HEK293 (cell line): ENCODE measurements around the gene PNPLA3.
A peak's percentile ranks its signal among the peaks of the same experiment; 100 is the strongest.

Source experiments
- CTCF ChIA-PET: fragments of 350-600 bp; formaldehyde crosslinking; extraction: SDS; loops from one replicate; lab custom pipeline; 2021; ENCODE audit warnings: antibody characterized with exemption; lab: Yijun Ruan, JAX
- POLR2A ChIA-PET: fragments of 300-600 bp; formaldehyde crosslinking; extraction: SDS; loops from one replicate; lab custom pipeline; 2020; ENCODE audit warnings: antibody characterized with exemption, inconsistent platforms; lab: Yijun Ruan, JAX
- H3K27ac ChIP-seq: fragments of 200-500 bp; sonication (Bioruptor generic); 2 replicates; pipeline ENCODE4 v1.5.1; 2014; ENCODE audit warnings: low read depth, low read length, control low read depth, inconsistent platforms; ENCODE audit errors: extremely low read depth
- H3K36me3 ChIP-seq, 2 experiments: fragments of 200-500 bp in 1 of 2; sonication (Bioruptor generic) in 1 of 2; 1 replicate in 1 of 2; 2 replicates in 1 of 2; pipeline ENCODE4 v1.5.1; 2014 to 2017; ENCODE audit warnings: inconsistent platforms in 2 of 2, low read length in 2 of 2; ENCODE audit not compliant: control insufficient read depth in 2 of 2, insufficient read depth in 1 of 2
- H3K4me1 ChIP-seq: fragments of 200-500 bp; sonication (Bioruptor generic); 2 replicates; pipeline ENCODE4 v1.5.1; 2014; ENCODE audit warnings: mild to moderate bottlenecking, low read length, inconsistent platforms; ENCODE audit not compliant: control insufficient read depth, insufficient read depth
- H3K4me3 ChIP-seq: 2 replicates; pipeline ENCODE4 v1.5.1; 2011; ENCODE audit warnings: low read depth, mild to moderate bottlenecking, control low read depth, low read length, moderate library complexity
- H3K9me3 ChIP-seq: fragments of 200-500 bp; sonication (Bioruptor generic); 2 replicates; pipeline ENCODE4 v1.5.1; 2014; ENCODE audit warnings: low read depth, low read length, inconsistent platforms; ENCODE audit not compliant: control insufficient read depth, insufficient read depth
- GLI2 ChIP-seq: fragments of 450-650 bp; formaldehyde crosslinking; IDR thresholded peaks from 2 replicates; pipeline ENCODE4; 2017; ENCODE audit warnings: missing biosample characterization, missing genetic modification characterization, low read depth, borderline replicate concordance
- KLF10 ChIP-seq: fragments of 450-650 bp; IDR thresholded peaks from 2 replicates; pipeline ENCODE4 v1.5.1; 2018; ENCODE audit warnings: missing biosample characterization, mild to moderate bottlenecking, missing genetic modification characterization
- ZBTB17 ChIP-seq: fragments of 450-650 bp; formaldehyde crosslinking; IDR thresholded peaks from 2 replicates; pipeline ENCODE4 v1.5.1; 2016; ENCODE audit warnings: missing biosample characterization, missing genetic modification characterization
- ZBTB48 ChIP-seq: fragments of 450-650 bp; formaldehyde crosslinking; IDR thresholded peaks from 2 replicates; pipeline ENCODE4 v1.5.1; 2016; ENCODE audit warnings: missing biosample characterization, missing genetic modification characterization
- ZEB2 ChIP-seq: fragments of 450-650 bp; formaldehyde crosslinking; IDR thresholded peaks from 2 replicates; pipeline ENCODE4 v1.5.1; 2016; ENCODE audit warnings: missing biosample characterization, missing genetic modification characterization
- ZFP3 ChIP-seq: fragments of 450-650 bp; formaldehyde crosslinking; IDR thresholded peaks from 2 replicates; pipeline ENCODE4 v1.5.1; 2016; ENCODE audit warnings: low read depth, missing biosample characterization, missing genetic modification characterization
- ZNF132 ChIP-seq: fragments of 450-650 bp; formaldehyde crosslinking; IDR thresholded peaks from 2 replicates; pipeline ENCODE4 v1.5.1; 2017; ENCODE audit warnings: missing biosample characterization, missing genetic modification characterization, borderline replicate concordance
- ZNF221 ChIP-seq: fragments of 450-650 bp; formaldehyde crosslinking; IDR thresholded peaks from 2 replicates; pipeline ENCODE4 v1.5.1; 2017; ENCODE audit warnings: missing biosample characterization, missing genetic modification characterization, borderline replicate concordance
- ZNF23 ChIP-seq: fragments of 450-650 bp; formaldehyde crosslinking; IDR thresholded peaks from 2 replicates; pipeline ENCODE4 v1.5.1; 2016; ENCODE audit warnings: missing biosample characterization, missing genetic modification characterization, borderline replicate concordance
- ZNF266 ChIP-seq: fragments of 450-650 bp; formaldehyde crosslinking; IDR thresholded peaks from 2 replicates; pipeline ENCODE4 v1.5.1; 2016; ENCODE audit warnings: missing biosample characterization, missing genetic modification characterization, low read depth
- ZNF521 ChIP-seq: fragments of 450-650 bp; formaldehyde crosslinking; IDR thresholded peaks from 2 replicates; pipeline ENCODE4 v1.5.1; 2017; ENCODE audit warnings: missing biosample characterization, mild to moderate bottlenecking, missing genetic modification characterization
- ZNF558 ChIP-seq: fragments of 450-650 bp; formaldehyde crosslinking; IDR thresholded peaks from 2 replicates; pipeline ENCODE4 v1.5.1; 2016; ENCODE audit warnings: missing biosample characterization, missing genetic modification characterization
- ZNF560 ChIP-seq: fragments of 450-650 bp; formaldehyde crosslinking; IDR thresholded peaks from 2 replicates; pipeline ENCODE4 v1.5.1; 2017; ENCODE audit warnings: missing biosample characterization, missing genetic modification characterization, borderline replicate concordance
- ZNF624 ChIP-seq: fragments of 450-650 bp; formaldehyde crosslinking; IDR thresholded peaks from 2 replicates; pipeline ENCODE4 v1.5.1; 2017; ENCODE audit warnings: missing biosample characterization, missing genetic modification characterization
- ZNF677 ChIP-seq: fragments of 450-650 bp; IDR thresholded peaks from 2 replicates; pipeline ENCODE4 v1.5.0; 2018; ENCODE audit warnings: missing biosample characterization, mild to moderate bottlenecking, missing genetic modification characterization, moderate library complexity
- ZNF768 ChIP-seq: fragments of 450-650 bp; formaldehyde crosslinking; IDR thresholded peaks from 2 replicates; pipeline ENCODE4 v1.5.1; 2018; ENCODE audit warnings: missing biosample characterization, mild to moderate bottlenecking, missing genetic modification characterization
- ZNF843 ChIP-seq: fragments of 450-650 bp; formaldehyde crosslinking; IDR thresholded peaks from 2 replicates; pipeline ENCODE4 v1.5.1; 2016; ENCODE audit warnings: missing biosample characterization, missing genetic modification characterization
- ZSCAN16 ChIP-seq: fragments of 450-650 bp; formaldehyde crosslinking; IDR thresholded peaks from 2 replicates; pipeline ENCODE4 v1.5.1; 2016; ENCODE audit warnings: missing biosample characterization, missing genetic modification characterization
- ZSCAN18 ChIP-seq: fragments of 450-650 bp; formaldehyde crosslinking; IDR thresholded peaks from 2 replicates; pipeline ENCODE4 v1.5.1; 2016; ENCODE audit warnings: missing biosample characterization, missing genetic modification characterization
- TF ChIP-seq, protein P1 (sequence below): fragments of 450-650 bp; formaldehyde crosslinking; IDR thresholded peaks from 2 replicates; pipeline ENCODE4 v1.5.1; 2016; ENCODE audit warnings: missing biosample characterization, missing genetic modification characterization
- TF ChIP-seq, protein P2 (sequence below): fragments of 450-650 bp; formaldehyde crosslinking; IDR thresholded peaks from 2 replicates; pipeline ENCODE4 v1.5.1; 2016; ENCODE audit warnings: missing biosample characterization, missing genetic modification characterization, borderline replicate concordance
- TF ChIP-seq, protein P3 (sequence below): fragments of 450-650 bp; formaldehyde crosslinking; IDR thresholded peaks from 2 replicates; pipeline ENCODE4 v1.5.1; 2016; ENCODE audit warnings: missing biosample characterization, missing genetic modification characterization
- TF ChIP-seq, protein P4 (sequence below): fragments of 450-650 bp; formaldehyde crosslinking; IDR thresholded peaks from 2 replicates; pipeline ENCODE4 v1.5.1; 2016; ENCODE audit warnings: missing biosample characterization, missing genetic modification characterization

PNPLA3 gene

GRCh38 chr22:43978558-43978957 is 55.0 kb downstream of the PNPLA3 start (continued):
- TF ChIP-seq ZNF521 (tag by site-specific recombination) (no peak), ZNF560 (tag by site-specific recombination) (no peak), ZSCAN18 (tag by site-specific recombination) (no peak), ZNF132 (no peak), ZNF23 (tag by site-specific recombination) (no peak)

DNA sequence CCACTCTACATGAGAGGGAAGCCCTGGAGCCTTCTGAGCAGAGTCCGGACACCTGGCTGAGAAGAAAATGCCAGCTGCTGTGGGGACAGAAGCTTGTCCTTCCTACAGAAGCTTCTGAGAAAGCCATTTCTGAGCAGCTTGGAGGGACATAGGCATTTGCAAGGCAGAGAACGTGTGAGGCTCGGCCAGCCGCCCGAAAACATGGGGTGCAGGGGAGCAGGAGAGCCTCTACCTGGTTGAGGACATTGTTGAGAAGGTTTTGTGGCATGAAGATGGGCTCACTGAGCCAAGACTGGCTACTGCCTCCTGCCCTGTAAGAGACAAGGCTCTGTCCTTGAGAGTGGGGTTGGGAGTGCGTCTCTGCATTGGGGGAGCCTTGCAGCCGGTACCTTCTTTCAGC is 57.0 kb downstream of the PNPLA3 start:
- ChIA-PET POLR2A (no interaction called here), CTCF (interaction anchor here (3.9 kb wide), 1 partner anchor 13 kb away, joined by 29 read pairs; no protein-coding TSS in a partner anchor)
- no peaks in the 10 kb centered on the region for H3K9me3 ChIP-seq
- H3K27ac ChIP-seq: no peak overlapping the region
- TF ChIP-seq ZFP3 (tag by site-specific recombination) (peak; percentile 57; the same call in 1 of the 2 replicates), ZSCAN16 (tag by site-specific recombination) (no peak)
- H3K4me3 ChIP-seq: no peak overlapping the region
- H3K36me3 ChIP-seq: peaks cover 66 to 90% of the 10 kb centered on the region in 2 experiments
- H3K4me1 ChIP-seq: no peaks in the 10 kb centered on the region

DNA sequence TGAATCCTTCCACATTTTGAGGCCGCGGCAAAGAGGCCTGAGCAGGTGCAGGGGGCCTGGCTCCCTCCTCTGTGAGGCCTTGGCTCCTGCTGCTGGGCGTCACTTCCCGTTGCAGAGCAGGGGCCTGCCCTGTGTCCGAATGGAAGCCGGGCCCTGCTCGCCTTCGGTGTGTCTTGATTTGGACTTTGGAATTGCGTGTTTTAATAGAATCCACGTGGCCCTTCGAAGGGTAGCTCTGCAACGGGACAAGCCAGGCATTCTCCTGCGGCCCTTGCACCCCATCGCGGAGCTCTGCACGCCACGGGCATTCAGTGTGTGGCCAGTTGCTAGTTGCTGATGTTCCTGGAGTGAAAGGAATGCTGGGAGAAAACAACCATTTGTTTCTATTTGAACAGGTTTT is 57.4 kb downstream of the PNPLA3 start:
- TF ChIP-seq, protein P1, sequence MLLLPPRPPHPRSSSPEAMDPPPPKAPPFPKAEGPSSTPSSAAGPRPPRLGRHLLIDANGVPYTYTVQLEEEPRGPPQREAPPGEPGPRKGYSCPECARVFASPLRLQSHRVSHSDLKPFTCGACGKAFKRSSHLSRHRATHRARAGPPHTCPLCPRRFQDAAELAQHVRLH (tag by site-specific recombination): no peak
- no peak for TF ChIP-seq ZNF221
- TF ChIP-seq, protein P2, sequence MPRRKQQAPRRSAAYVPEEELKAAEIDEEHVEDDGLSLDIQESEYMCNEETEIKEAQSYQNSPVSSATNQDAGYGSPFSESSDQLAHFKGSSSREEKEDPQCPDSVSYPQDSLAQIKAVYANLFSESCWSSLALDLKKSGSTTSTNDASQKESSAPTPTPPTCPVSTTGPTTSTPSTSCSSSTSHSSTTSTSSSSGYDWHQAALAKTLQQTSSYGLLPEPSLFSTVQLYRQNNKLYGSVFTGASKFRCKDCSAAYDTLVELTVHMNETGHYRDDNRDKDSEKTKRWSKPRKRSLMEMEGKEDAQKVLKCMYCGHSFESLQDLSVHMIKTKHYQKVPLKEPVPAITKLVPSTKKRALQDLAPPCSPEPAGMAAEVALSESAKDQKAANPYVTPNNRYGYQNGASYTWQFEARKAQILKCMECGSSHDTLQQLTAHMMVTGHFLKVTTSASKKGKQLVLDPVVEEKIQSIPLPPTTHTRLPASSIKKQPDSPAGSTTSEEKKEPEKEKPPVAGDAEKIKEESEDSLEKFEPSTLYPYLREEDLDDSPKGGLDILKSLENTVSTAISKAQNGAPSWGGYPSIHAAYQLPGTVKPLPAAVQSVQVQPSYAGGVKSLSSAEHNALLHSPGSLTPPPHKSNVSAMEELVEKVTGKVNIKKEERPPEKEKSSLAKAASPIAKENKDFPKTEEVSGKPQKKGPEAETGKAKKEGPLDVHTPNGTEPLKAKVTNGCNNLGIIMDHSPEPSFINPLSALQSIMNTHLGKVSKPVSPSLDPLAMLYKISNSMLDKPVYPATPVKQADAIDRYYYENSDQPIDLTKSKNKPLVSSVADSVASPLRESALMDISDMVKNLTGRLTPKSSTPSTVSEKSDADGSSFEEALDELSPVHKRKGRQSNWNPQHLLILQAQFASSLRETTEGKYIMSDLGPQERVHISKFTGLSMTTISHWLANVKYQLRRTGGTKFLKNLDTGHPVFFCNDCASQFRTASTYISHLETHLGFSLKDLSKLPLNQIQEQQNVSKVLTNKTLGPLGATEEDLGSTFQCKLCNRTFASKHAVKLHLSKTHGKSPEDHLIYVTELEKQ: no peak
- TF ChIP-seq ZNF768: no peak
- TF ChIP-seq ZNF843 (tag by site-specific recombination): no peak
- no peak for TF ChIP-seq ZNF624 (tag by site-specific recombination)
- no peak for TF ChIP-seq ZNF558 (tag by site-specific recombination)
- TF ChIP-seq, protein P3, sequence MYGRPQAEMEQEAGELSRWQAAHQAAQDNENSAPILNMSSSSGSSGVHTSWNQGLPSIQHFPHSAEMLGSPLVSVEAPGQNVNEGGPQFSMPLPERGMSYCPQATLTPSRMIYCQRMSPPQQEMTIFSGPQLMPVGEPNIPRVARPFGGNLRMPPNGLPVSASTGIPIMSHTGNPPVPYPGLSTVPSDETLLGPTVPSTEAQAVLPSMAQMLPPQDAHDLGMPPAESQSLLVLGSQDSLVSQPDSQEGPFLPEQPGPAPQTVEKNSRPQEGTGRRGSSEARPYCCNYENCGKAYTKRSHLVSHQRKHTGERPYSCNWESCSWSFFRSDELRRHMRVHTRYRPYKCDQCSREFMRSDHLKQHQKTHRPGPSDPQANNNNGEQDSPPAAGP (tag by site-specific recombination): no peak
- TF ChIP-seq ZBTB48: no peak
- no peak for TF ChIP-seq KLF10 (tag by site-specific recombination)
- TF ChIP-seq, protein P4, sequence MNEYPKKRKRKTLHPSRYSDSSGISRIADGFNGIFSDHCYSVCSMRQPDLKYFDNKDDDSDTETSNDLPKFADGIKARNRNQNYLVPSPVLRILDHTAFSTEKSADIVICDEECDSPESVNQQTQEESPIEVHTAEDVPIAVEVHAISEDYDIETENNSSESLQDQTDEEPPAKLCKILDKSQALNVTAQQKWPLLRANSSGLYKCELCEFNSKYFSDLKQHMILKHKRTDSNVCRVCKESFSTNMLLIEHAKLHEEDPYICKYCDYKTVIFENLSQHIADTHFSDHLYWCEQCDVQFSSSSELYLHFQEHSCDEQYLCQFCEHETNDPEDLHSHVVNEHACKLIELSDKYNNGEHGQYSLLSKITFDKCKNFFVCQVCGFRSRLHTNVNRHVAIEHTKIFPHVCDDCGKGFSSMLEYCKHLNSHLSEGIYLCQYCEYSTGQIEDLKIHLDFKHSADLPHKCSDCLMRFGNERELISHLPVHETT (tag by site-specific recombination): no peak
- no peak for TF ChIP-seq ZNF677 (tag by site-specific recombination)
- no peak for TF ChIP-seq ZNF266 (tag by site-specific recombination)
- TF ChIP-seq GLI2 (tag by site-specific recombination): no peak
- no peak for TF ChIP-seq ZEB2 (tag by site-specific recombination)
- TF ChIP-seq ZBTB17 (tag by site-specific recombination): no peak
- POLR2A ChIA-PET: no interaction called here
- H3K27ac ChIP-seq: no peak overlapping the region
- CTCF ChIA-PET: interaction anchor here (0.9 to 3.9 kb wide), 2 partner anchors 9 to 12 kb away, joined by 4 to 29 read pairs; no protein-coding TSS in a partner anchor
- H3K36me3 ChIP-seq: peaks cover 65 to 87% of the 10 kb centered on the region in 2 experiments
- H3K4me3 ChIP-seq: no peak overlapping the region
- H3K9me3 ChIP-seq: no peaks in the 10 kb centered on the region
- H3K4me1 ChIP-seq: no peaks in the 10 kb centered on the region
